Measurements from ENCODE around the gene ERC1.

ERC1 gene

GRCh38 chr12:1439687-1440086, 448.7 kb downstream of the ERC1 start:
- no peak overlapping the region for H3K4me3 ChIP-seq (ENCODE audit: low read length)
- no peaks in the 10 kb centered on the region for H3F3A ChIP-seq (ENCODE audit: control insufficient read depth, insufficient read depth)
- H3K9me2 ChIP-seq (replicated peaks; ENCODE audit: control insufficient read depth, low read length): no peaks in the 10 kb centered on the region
- H3K4me2 ChIP-seq (ENCODE audit: low read length): no peak overlapping the region
- no peak overlapping the region for H3K27ac ChIP-seq (ENCODE audit: low read depth, low read length)
- TF ChIP-seq CTCF (IDR thresholded peaks at IDR 0.05; ENCODE audit: low read depth, low read length, poor library complexity, severe bottlenecking): no peak
- TF ChIP-seq EZH2phosphoT487 (IDR thresholded peaks at IDR 0.05; ENCODE audit: borderline replicate concordance, low read length): no peak
- no peaks in the 10 kb centered on the region for H3K79me2 ChIP-seq (ENCODE audit: control insufficient read depth, low read length)
- H3K27me3 ChIP-seq (ENCODE audit: control insufficient read depth, low read length): no peaks in the 10 kb centered on the region
- H3K4me1 ChIP-seq (ENCODE audit: control insufficient read depth, low read length): peaks cover 42% of the 10 kb centered on the region
- no peaks in the 10 kb centered on the region for H3K9me3 ChIP-seq (ENCODE audit: control insufficient read depth, insufficient read depth, low read length)
- no peaks in the 10 kb centered on the region for H3K36me3 ChIP-seq (ENCODE audit: control insufficient read depth, low read length)
- no peaks in the 10 kb centered on the region for H4K20me1 ChIP-seq (ENCODE audit: control insufficient read depth, insufficient read depth, low read depth, low read length)

- Histone ChIP-seq H3K36me3 (ENCODE audit: control insufficient read depth, low read length) (peaks cover 11% of the 10 kb centered on the region; the same call in 1 of the 2 replicates), H3F3A (ENCODE audit: control insufficient read depth, insufficient read depth) (peaks cover 3% of the 10 kb centered on the region; the same call in 1 of the 2 replicates), H4K20me1 (ENCODE audit: control insufficient read depth, insufficient read depth, low read depth, low read length) (no peaks in the 10 kb centered on the region), H3K79me2 (ENCODE audit: control insufficient read depth, low read length) (no peaks in the 10 kb centered on the region), H3K9me2 (replicated peaks; ENCODE audit: control insufficient read depth, low read length) (no peaks in the 10 kb centered on the region), H3K4me2 (ENCODE audit: low read length) (no peak overlapping the region), H3K27ac (ENCODE audit: low read depth, low read length) (no peak overlapping the region), H3K9me3 (ENCODE audit: control insufficient read depth, insufficient read depth, low read length) (no peaks in the 10 kb centered on the region), H3K4me1 (ENCODE audit: control insufficient read depth, low read length) (peaks cover 65% of the 10 kb centered on the region), H3K4me3 (ENCODE audit: low read length) (no peak overlapping the region), H3K27me3 (ENCODE audit: control insufficient read depth, low read length) (no peaks in the 10 kb centered on the region)
- no peak for TF ChIP-seq CTCF (IDR thresholded peaks at IDR 0.05; ENCODE audit: low read depth, low read length, poor library complexity, severe bottlenecking)
- no peak for TF ChIP-seq EZH2phosphoT487 (IDR thresholded peaks at IDR 0.05; ENCODE audit: borderline replicate concordance, low read length)
Measured at GRCh38 chr12:1443421-1444141, 452.6 kb downstream of the ERC1 start.

GRCh38 chr12:1444142-1444516, 453.1 kb downstream of the ERC1 start:
- peaks cover 3% of the 10 kb centered on the region; the same call in 1 of the 2 replicates for H3F3A ChIP-seq (ENCODE audit: control insufficient read depth, insufficient read depth)
- no peak overlapping the region for H3K4me3 ChIP-seq (ENCODE audit: low read length)
- no peak overlapping the region for H3K27ac ChIP-seq (ENCODE audit: low read depth, low read length)
- H3K27me3 ChIP-seq (ENCODE audit: control insufficient read depth, low read length): no peaks in the 10 kb centered on the region
- peaks cover 12% of the 10 kb centered on the region; the same call in 1 of the 2 replicates for H3K36me3 ChIP-seq (ENCODE audit: control insufficient read depth, low read length)
- H3K4me1 ChIP-seq (ENCODE audit: control insufficient read depth, low read length): peaks cover 61% of the 10 kb centered on the region
- no peaks in the 10 kb centered on the region for H3K9me2 ChIP-seq (replicated peaks; ENCODE audit: control insufficient read depth, low read length)
- TF ChIP-seq EZH2phosphoT487 (IDR thresholded peaks at IDR 0.05; ENCODE audit: borderline replicate concordance, low read length) (no peak), CTCF (IDR thresholded peaks at IDR 0.05; ENCODE audit: low read depth, low read length, poor library complexity, severe bottlenecking) (no peak)
- no peaks in the 10 kb centered on the region for H4K20me1 ChIP-seq (ENCODE audit: control insufficient read depth, insufficient read depth, low read depth, low read length)
- H3K79me2 ChIP-seq (ENCODE audit: control insufficient read depth, low read length): no peaks in the 10 kb centered on the region
- no peaks in the 10 kb centered on the region for H3K9me3 ChIP-seq (ENCODE audit: control insufficient read depth, insufficient read depth, low read length)
- H3K4me2 ChIP-seq (ENCODE audit: low read length): no peak overlapping the region

All from DOHH2 (cell line).